Measurements from ENCODE around the gene FOXP2.

Gene FOXP2

GRCh38 chr7:114415064-114415989, 712 bp downstream of the FOXP2 start:
- no peak overlapping the region for H3K27ac ChIP-seq
- TF ChIP-seq, protein P1, sequence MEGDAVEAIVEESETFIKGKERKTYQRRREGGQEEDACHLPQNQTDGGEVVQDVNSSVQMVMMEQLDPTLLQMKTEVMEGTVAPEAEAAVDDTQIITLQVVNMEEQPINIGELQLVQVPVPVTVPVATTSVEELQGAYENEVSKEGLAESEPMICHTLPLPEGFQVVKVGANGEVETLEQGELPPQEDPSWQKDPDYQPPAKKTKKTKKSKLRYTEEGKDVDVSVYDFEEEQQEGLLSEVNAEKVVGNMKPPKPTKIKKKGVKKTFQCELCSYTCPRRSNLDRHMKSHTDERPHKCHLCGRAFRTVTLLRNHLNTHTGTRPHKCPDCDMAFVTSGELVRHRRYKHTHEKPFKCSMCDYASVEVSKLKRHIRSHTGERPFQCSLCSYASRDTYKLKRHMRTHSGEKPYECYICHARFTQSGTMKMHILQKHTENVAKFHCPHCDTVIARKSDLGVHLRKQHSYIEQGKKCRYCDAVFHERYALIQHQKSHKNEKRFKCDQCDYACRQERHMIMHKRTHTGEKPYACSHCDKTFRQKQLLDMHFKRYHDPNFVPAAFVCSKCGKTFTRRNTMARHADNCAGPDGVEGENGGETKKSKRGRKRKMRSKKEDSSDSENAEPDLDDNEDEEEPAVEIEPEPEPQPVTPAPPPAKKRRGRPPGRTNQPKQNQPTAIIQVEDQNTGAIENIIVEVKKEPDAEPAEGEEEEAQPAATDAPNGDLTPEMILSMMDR (IDR thresholded peaks at IDR 0.05): no peak
- no peak for TF ChIP-seq ZFX (IDR thresholded peaks at IDR 0.05; ENCODE audit: borderline replicate concordance)

GRCh38 chr7:114416129-114416990, 1.7 kb downstream of the FOXP2 start:
- H3K27ac ChIP-seq: no peak overlapping the region
- no peak for TF ChIP-seq ZFX (IDR thresholded peaks at IDR 0.05; ENCODE audit: borderline replicate concordance)
- TF ChIP-seq, protein P1 (IDR thresholded peaks at IDR 0.05): no peak

- no peak for TF ChIP-seq ZFX (IDR thresholded peaks at IDR 0.05; ENCODE audit: borderline replicate concordance)
- TF ChIP-seq, protein P1 (IDR thresholded peaks at IDR 0.05): no peak
- H3K27ac ChIP-seq: no peak overlapping the region
Observed at GRCh38 chr7:114417290-114417689, 2.7 kb downstream of the FOXP2 start.

DNA sequence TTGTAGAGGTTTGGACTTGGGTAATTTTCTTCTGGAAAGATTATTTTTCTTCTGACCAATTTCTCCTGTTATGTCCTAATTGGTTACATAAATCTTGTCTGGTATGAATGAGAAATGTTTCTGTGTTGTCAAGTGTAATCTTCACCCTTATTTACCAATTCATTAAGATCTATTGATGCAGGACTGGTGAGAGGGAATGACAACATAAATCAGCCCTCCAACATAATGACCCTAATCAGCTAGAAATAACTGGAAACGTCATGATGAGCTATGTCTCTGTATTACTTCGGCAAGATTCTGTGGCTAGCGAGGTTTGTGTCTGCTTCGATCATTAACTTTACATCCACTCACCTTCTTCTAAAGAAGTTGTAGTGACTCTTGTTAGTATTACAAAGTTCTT, 3.5 kb downstream of the FOXP2 start:
- H3K27ac ChIP-seq: no peak overlapping the region
- TF ChIP-seq, protein P1 (IDR thresholded peaks at IDR 0.05): no peak

- no peak overlapping the region for H3K27ac ChIP-seq
Observed at GRCh38 chr7:114419441-114420272, 5.0 kb downstream of the FOXP2 start.

More at GRCh38 chr7:114419441-114420272, 5.0 kb downstream of the FOXP2 start:
- TF ChIP-seq, protein P1 (IDR thresholded peaks at IDR 0.05): no peak
- TF ChIP-seq ZFX (IDR thresholded peaks at IDR 0.05; ENCODE audit: borderline replicate concordance): no peak

Data from 22Rv1 (cell line).